Measurements from ENCODE around the gene S100A6. TPM values are rescaled to one million over a fixed set of nuclear protein-coding genes. Genes with fewer than 3 reads are reported as not detected.

Gene S100A6
- total RNA-seq, 6 experiments from 2014 or later: 6.6 to 24.0 (median 12.0) TPM

GRCh38 chr1:153536012-153536670 is 350 bp upstream of the S100A6 start:
- peak overlapping the region; percentile 69 to 84 (median 75) for H3K27ac ChIP-seq
- ATAC-seq: peak; percentile 59 to 66 (median 66)
- WGBS (ENCODE audit: insufficient coverage, low coverage, low lambda C conversion rate, missing lambda C conversion rate): 5% methylated on average over 5 of the region's 38 CpGs
- peak; percentile 45 to 72 (median 70) for DNase-seq
- H3K4me1 ChIP-seq: no peaks in the 10 kb centered on the region
- H3K27me3 ChIP-seq: peaks cover 0 to 7% of the 10 kb centered on the region in 2 donors
- no peaks in the 10 kb centered on the region for H3K36me3 ChIP-seq
- H3K4me3 ChIP-seq: peak overlapping the region; percentile 41 to 49 (median 49)
- no peak for TF ChIP-seq CTCF (IDR thresholded peaks at IDR 0.05)
- peak; percentile 31 for TF ChIP-seq POLR2A (IDR thresholded peaks at IDR 0.05)
- intact Hi-C loops (cut with DNase I): no loop called here
- H3K9me3 ChIP-seq: no peaks in the 10 kb centered on the region

GRCh38 chr1:153534925-153535241 is 908 bp downstream of the S100A6 start:
- H3K9me3 ChIP-seq: no peaks in the 10 kb centered on the region
- H3K4me3 ChIP-seq: peak overlapping the region; percentile 41 to 49 (median 49)
- ATAC-seq (no peak), DNase-seq (no peak)
- H3K36me3 ChIP-seq: no peaks in the 10 kb centered on the region
- no peak for TF ChIP-seq CTCF (IDR thresholded peaks at IDR 0.05)
- TF ChIP-seq POLR2A (IDR thresholded peaks at IDR 0.05): no peak
- peaks cover 0 to 7% of the 10 kb centered on the region in 2 donors for H3K27me3 ChIP-seq
- intact Hi-C loops (cut with DNase I): no loop called here
- WGBS (ENCODE audit: insufficient coverage, low coverage, low lambda C conversion rate, missing lambda C conversion rate): no CpG with 5 or more reads among the region's 3 CpGs
- H3K27ac ChIP-seq: peak overlapping the region in 2 of 3 donors; percentile 69 to 75
- no peaks in the 10 kb centered on the region for H3K4me1 ChIP-seq

GRCh38 chr1:153534226-153534924 is 1.4 kb downstream of the S100A6 start:
- no peaks in the 10 kb centered on the region for H3K9me3 ChIP-seq
- ATAC-seq: no peak
- WGBS (ENCODE audit: insufficient coverage, low coverage, low lambda C conversion rate, missing lambda C conversion rate): 62% methylated on average over 5 of the region's 7 CpGs
- intact Hi-C loops (cut with DNase I): no loop called here
- no peak overlapping the region for H3K27ac ChIP-seq
- peaks cover 0 to 7% of the 10 kb centered on the region in 2 donors for H3K27me3 ChIP-seq
- peak overlapping the region in 2 of 3 donors; percentile 41 to 49 for H3K4me3 ChIP-seq
- no peaks in the 10 kb centered on the region for H3K4me1 ChIP-seq
- no peak for TF ChIP-seq CTCF (IDR thresholded peaks at IDR 0.05)
- no peak for TF ChIP-seq POLR2A (IDR thresholded peaks at IDR 0.05)
- no peak for DNase-seq
- H3K36me3 ChIP-seq: no peaks in the 10 kb centered on the region

- H3K27ac ChIP-seq: no peak overlapping the region
- H3K4me3 ChIP-seq: no peak overlapping the region
- 42% methylated on average over 4 of the region's 13 CpGs for WGBS (ENCODE audit: insufficient coverage, low coverage, low lambda C conversion rate, missing lambda C conversion rate)
- H3K9me3 ChIP-seq: no peaks in the 10 kb centered on the region
- intact Hi-C loops (cut with DNase I): no loop called here
- no peak for TF ChIP-seq POLR2A (IDR thresholded peaks at IDR 0.05)
- TF ChIP-seq CTCF (IDR thresholded peaks at IDR 0.05): no peak
- DNase-seq (no peak), ATAC-seq (no peak)
- peaks cover 0 to 7% of the 10 kb centered on the region in 2 donors for H3K27me3 ChIP-seq
- no peaks in the 10 kb centered on the region for H3K4me1 ChIP-seq
- H3K36me3 ChIP-seq: no peaks in the 10 kb centered on the region
Measured at GRCh38 chr1:153533689-153534201, 2.0 kb downstream of the S100A6 start.

Data from right lobe of liver (tissue), 6 donors.